Cardiac muscle cell (in vitro differentiated cells and primary cell): ENCODE measurements around the gene CCDC138. TPM values are rescaled to one million over a fixed set of nuclear protein-coding genes. Genes with fewer than 3 reads are reported as not detected.
A peak's percentile ranks its signal among the peaks of the same experiment; 100 is the strongest.

Source experiments
- DNase-seq, 2 donors: peaks; one replicate each; pipeline versions ENCODE4 v3.0.0 to v3.0.0-alpha.2; 2010 to 2017; ENCODE audit warnings: low read depth in 1 of 2, low spot score in 1 of 2
- H3K27ac ChIP-seq: fragments of 200-600 bp; sonication (generic); 2 replicates; pipeline ENCODE4 v1.5.1; 2016
- H3K27me3 ChIP-seq: fragments of 200-600 bp; sonication (generic); 2 replicates; pipeline ENCODE4 v1.6.0; 2016; ENCODE audit warnings: control low read depth
- H3K36me3 ChIP-seq: fragments of 200-600 bp; sonication (generic); 2 replicates; pipeline ENCODE4 v1.5.1; 2016; ENCODE audit warnings: control low read depth
- H3K4me1 ChIP-seq: fragments of 200-600 bp; sonication (generic); 2 replicates; pipeline ENCODE4 v1.8.1; 2017; ENCODE audit warnings: low read depth, mild to moderate bottlenecking, mixed run types
- H3K4me3 ChIP-seq: fragments of 200-600 bp; sonication (generic); 2 replicates; pipeline ENCODE4 v1.5.1; 2016; ENCODE audit warnings: mild to moderate bottlenecking
- H3K9me3 ChIP-seq: fragments of 200-600 bp; sonication (generic); 2 replicates; pipeline ENCODE4 v1.5.1; 2017; ENCODE audit warnings: low read depth, mild to moderate bottlenecking, control low read depth
- polyA plus RNA-seq: library from polyadenylated mRNA; unstranded; fragments of >200 nt; fragmentation: Nextera tagmentation; extraction: Ambion mirVana; gene quantifications from 2 replicates; pipeline ENCODE4 v1.2.1, GENCODE V29; 2016
- total RNA-seq: library from RNA; depleted of rRNA; stranded (reverse); fragments of >200 nt; gene quantifications from 2 replicates; pipeline ENCODE4 v1.2.3, GENCODE V29; 2016
- TF ChIP-seq, protein P1 (sequence below): IDR thresholded peaks from 2 replicates; pipeline ENCODE4 v1.5.1; 2012; ENCODE audit warnings: low read depth, mild to moderate bottlenecking, low read length

The CCDC138 gene
- total and polyA plus RNA-seq, 2 experiments from 2014 or later = 8.4 to 10.0 TPM

DNA sequence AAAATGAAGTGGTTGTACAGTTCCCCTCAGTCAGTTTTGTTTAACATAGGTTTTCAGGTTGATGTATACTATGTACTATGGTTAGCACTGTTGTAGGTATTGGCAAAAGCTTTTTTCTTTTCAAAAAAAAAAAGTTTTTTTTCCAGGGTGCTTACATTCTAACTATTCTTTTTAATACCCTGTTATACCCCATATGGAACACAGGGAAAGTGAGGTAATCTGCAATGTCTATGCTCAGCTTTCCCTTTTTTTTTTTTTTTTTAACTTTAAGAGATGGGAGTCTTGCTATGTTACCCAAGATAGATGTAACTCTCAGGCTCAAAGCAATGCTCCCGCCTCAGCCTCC is 590 bp upstream of the CCDC138 start:
- Histone ChIP-seq H3K36me3 (peaks cover 36% of the 10 kb centered on the region), H3K9me3 (no peaks in the 10 kb centered on the region), H3K4me3 (peak overlapping the region; percentile 46), H3K4me1 (no peaks in the 10 kb centered on the region), H3K27ac (peak overlapping the region; percentile 78), H3K27me3 (no peaks in the 10 kb centered on the region)
- TF ChIP-seq, protein P1, sequence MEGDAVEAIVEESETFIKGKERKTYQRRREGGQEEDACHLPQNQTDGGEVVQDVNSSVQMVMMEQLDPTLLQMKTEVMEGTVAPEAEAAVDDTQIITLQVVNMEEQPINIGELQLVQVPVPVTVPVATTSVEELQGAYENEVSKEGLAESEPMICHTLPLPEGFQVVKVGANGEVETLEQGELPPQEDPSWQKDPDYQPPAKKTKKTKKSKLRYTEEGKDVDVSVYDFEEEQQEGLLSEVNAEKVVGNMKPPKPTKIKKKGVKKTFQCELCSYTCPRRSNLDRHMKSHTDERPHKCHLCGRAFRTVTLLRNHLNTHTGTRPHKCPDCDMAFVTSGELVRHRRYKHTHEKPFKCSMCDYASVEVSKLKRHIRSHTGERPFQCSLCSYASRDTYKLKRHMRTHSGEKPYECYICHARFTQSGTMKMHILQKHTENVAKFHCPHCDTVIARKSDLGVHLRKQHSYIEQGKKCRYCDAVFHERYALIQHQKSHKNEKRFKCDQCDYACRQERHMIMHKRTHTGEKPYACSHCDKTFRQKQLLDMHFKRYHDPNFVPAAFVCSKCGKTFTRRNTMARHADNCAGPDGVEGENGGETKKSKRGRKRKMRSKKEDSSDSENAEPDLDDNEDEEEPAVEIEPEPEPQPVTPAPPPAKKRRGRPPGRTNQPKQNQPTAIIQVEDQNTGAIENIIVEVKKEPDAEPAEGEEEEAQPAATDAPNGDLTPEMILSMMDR = no peak
- DNase-seq = no peak

DNA sequence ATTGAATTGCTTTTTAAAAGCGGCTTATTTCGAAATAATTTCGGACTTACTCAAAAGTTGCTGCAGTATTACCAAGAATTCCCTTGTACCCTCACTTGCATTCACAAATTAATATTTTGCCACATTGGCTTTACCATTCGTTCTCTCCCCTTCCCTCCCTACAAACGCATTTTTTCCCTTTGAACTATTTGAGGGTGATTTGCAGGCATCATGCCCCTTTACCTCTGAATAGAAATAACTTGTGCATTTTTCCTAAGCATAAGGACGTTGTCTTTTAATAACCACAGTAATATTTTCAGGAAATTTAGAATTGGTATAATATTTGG is 608 bp downstream of the CCDC138 start:
- TF ChIP-seq, protein P1 = no peak
- peak overlapping the region; percentile 70 for H3K27ac ChIP-seq
- no peak for DNase-seq
- peaks cover 31% of the 10 kb centered on the region for H3K36me3 ChIP-seq
- no peaks in the 10 kb centered on the region for H3K4me1 ChIP-seq
- peak overlapping the region; percentile 46 for H3K4me3 ChIP-seq
- no peaks in the 10 kb centered on the region for H3K27me3 ChIP-seq
- H3K9me3 ChIP-seq = no peaks in the 10 kb centered on the region

DNA sequence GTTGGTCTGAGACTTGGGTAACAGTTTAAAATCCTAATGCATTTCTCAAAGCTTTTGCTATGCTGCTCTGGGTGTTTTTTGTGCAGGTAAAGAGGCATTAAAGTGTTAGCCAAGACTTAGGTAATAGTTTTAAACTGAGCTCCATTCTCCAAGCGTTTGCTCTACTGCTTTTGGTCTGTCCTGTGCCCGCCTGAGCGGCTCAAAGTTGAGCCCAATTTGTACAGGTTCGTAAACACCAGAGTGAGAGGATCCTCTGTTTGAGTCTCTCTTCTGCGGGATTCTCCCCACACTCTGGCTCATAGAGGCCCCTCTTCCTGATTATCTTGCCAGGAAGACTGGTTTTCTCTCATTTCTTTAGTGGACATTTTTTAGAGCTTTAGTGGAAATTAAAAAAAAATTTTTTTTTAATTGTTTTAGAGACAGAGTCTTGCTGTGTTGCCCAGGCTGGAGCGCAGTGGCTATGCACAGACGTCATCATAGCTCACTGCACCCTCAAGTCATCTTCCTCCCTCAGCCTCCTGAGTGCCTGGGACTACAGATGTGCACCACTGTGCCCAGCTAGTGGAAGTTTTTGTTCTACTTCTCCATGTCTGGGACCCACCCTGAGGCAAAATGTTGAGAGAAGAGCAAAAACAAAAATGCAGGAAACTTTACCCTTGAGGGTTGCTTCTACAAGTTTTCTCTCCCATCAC is 16.6 kb downstream of the CCDC138 start:
- no peak for DNase-seq
- Histone ChIP-seq H3K27ac (no peak overlapping the region), H3K9me3 (no peaks in the 10 kb centered on the region), H3K27me3 (no peaks in the 10 kb centered on the region), H3K36me3 (peaks cover 19% of the 10 kb centered on the region), H3K4me1 (no peaks in the 10 kb centered on the region), H3K4me3 (no peak overlapping the region)
- TF ChIP-seq, protein P1 = no peak

DNA sequence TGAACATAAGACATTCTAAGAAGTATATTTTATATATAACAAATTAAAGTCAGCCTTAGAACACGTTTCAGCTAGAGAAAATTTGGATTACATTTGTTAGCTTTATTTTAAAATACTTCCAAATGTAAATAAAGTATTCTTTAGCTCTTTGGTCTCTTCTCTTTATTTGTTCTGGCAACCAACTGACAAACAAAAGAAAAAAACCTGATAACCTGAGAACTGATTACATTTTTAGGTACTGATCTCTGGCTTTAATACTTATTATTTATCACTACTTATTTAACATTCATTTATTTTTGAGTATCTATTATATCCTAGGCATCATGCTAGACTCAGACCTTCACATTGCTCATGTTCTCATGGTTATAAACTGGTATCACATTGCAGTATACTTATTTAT is 18.5 kb downstream of the CCDC138 start:
- TF ChIP-seq, protein P1 = no peak
- DNase-seq = no peak
- no peak overlapping the region for H3K4me3 ChIP-seq
- H3K9me3 ChIP-seq = no peaks in the 10 kb centered on the region
- peaks cover 8% of the 10 kb centered on the region for H3K36me3 ChIP-seq
- H3K27me3 ChIP-seq = no peaks in the 10 kb centered on the region
- H3K27ac ChIP-seq = no peak overlapping the region
- H3K4me1 ChIP-seq = no peaks in the 10 kb centered on the region

DNA sequence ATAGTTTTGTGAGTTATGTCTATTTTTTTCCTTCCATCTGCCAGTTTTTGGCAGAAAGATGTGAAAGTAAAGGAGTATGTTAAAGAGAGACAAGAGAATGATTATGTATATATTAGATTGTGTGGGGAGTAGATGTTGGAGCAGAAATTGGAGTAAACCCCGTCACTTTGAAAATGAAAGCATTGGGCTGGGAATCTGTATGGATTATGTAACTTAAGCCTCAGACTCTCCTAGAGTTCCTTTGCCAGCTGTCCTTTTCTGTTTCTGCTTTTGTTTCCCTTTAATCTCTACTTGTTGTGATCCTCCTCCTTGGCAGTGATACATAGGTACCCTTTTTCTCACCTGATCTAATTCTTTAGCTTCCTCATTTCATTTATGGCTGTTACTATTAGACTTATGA is 19.2 kb downstream of the CCDC138 start:
- Histone ChIP-seq H3K9me3 (no peaks in the 10 kb centered on the region), H3K4me3 (no peak overlapping the region), H3K27me3 (no peaks in the 10 kb centered on the region), H3K27ac (no peak overlapping the region), H3K4me1 (no peaks in the 10 kb centered on the region), H3K36me3 (peaks cover 6% of the 10 kb centered on the region)
- no peak for DNase-seq
- TF ChIP-seq, protein P1 = no peak
